Psoas muscle (tissue), 8 donors: ENCODE results near the gene KCNJ12. TPM values are rescaled to one million over a fixed set of nuclear protein-coding genes. Genes with fewer than 3 reads are reported as not detected.
A peak's percentile ranks its signal among the peaks of the same experiment; 100 is the strongest.

ENCODE experiments used
- ATAC-seq, 4 donors: fragments of 200-7000 bp; cut with Tn5 transposase; one replicate each; pipeline ENCODE4 v1.9.1; 2020; ENCODE audit warnings: moderate library complexity in 3 of 4, mild to moderate bottlenecking in 2 of 4
- DNase-seq, 2 donors: peaks; one replicate each; pipeline ENCODE4 v3.0.0-alpha.2; 2020
- H3K27ac ChIP-seq: fragments of 200-600 bp; one replicate; pipeline ENCODE4 v1.8.0; 2022
- H3K27me3 ChIP-seq, 3 donors: fragments of 200-600 bp in 1 of 3; one replicate each; pipeline versions ENCODE4 v1.6.1 to v1.8.0; 2013 to 2022; ENCODE audit warnings: low read length in 2 of 3, mild to moderate bottlenecking in 2 of 3, moderate library complexity in 1 of 3; ENCODE audit not compliant: insufficient read depth in 3 of 3
- H3K36me3 ChIP-seq, 2 donors: fragments of 200-600 bp in 1 of 2; one replicate each; pipeline versions ENCODE4 v1.6.1 to v1.8.0; 2013 to 2022; ENCODE audit warnings: low read depth in 1 of 2, mild to moderate bottlenecking in 1 of 2, moderate library complexity in 1 of 2; ENCODE audit not compliant: insufficient read depth in 1 of 2
- H3K4me1 ChIP-seq: fragments of 200-600 bp; one replicate; pipeline ENCODE4 v1.8.0; 2022
- H3K4me3 ChIP-seq: fragments of 200-600 bp; one replicate; pipeline ENCODE4 v1.8.0; 2022; ENCODE audit warnings: mild to moderate bottlenecking
- H3K9me3 ChIP-seq: fragments of 200-600 bp; one replicate; pipeline ENCODE4 v1.8.0; 2022
- CTCF ChIP-seq: fragments of 200-600 bp; IDR thresholded peaks from one replicate; pipeline ENCODE4 v1.8.0; 2022; ENCODE audit warnings: antibody characterized with exemption
- WGBS, 3 donors: extraction: QIAGEN DNeasy Blood & Tissue Kit; methylation state at CpG; one replicate each; pipeline versions ENCODE4 v1.1.6 to v1.1.7; 2013; 5-methylcytosine and 5-hydroxymethylcytosine counted together
- intact Hi-C, 2 donors: fragments of 100-400 bp; cut with DNase I; formaldehyde crosslinking; loops; one replicate each; pipeline versions ENCODE4 v1.11.0 to v1.14.2; 2022
- polyA plus RNA-seq, 3 donors: library from polyadenylated mRNA; stranded (reverse); fragments of 200-250 nt; gene quantifications; one replicate each; pipeline ENCODE4 v1.2.3, GENCODE V29; 2013
- total RNA-seq, 4 donors: library from RNA; stranded (reverse); fragmentation: NEBNext Ultra II Directional in 2 of 4; extraction: Animal tissue kit (Norgen Biotek cat#: 25700) in 2 of 4; gene quantifications; one replicate each; pipeline versions ENCODE4 v1.2.1 to v1.2.4, GENCODE V29; 2021 to 2023
- donor health status: healthy with polysubstance abuse.
- donor health status: DM: no; HTN: no; CAD: no; lungs with moderate emphysema.
- donor health status: Bipolar disorder and iron deficiency.
- donor health status: healthy.
- donor health status: DM: yes; HTN: yes; CAD: no.
- donor health status: DM: no; HTN: no; CAD: no.
- donor health status: DM: no; HTN: no; CAD: no.
- donor health status: DM: yes; HTN: yes; CAD: no.

KCNJ12 gene
- total and polyA plus RNA-seq, 7 donors, result 5.2 to 42.7 (median 19.3) TPM

- WGBS, 3 donors, result 93 to 94% (median 94%) methylated on average over 13 of the region's 13 CpGs
- H3K27ac ChIP-seq, result no peak overlapping the region
- ATAC-seq, result no peak
- H3K27me3 ChIP-seq, result no peaks in the 10 kb centered on the region
- no peaks in the 10 kb centered on the region for H3K4me1 ChIP-seq
- DNase-seq, result peak in 1 of 2 donors; percentile 31
- no peaks in the 10 kb centered on the region for H3K36me3 ChIP-seq
- intact Hi-C loops, result no loop called here
- H3K9me3 ChIP-seq, result no peaks in the 10 kb centered on the region
- TF ChIP-seq CTCF, result no peak
- no peak overlapping the region for H3K4me3 ChIP-seq
Measured at GRCh38 chr17:21354796-21355385, 21.3 kb upstream of the KCNJ12 start.

GRCh38 chr17:21355586-21355985 is 20.6 kb upstream of the KCNJ12 start:
- Histone ChIP-seq H3K36me3 (no peaks in the 10 kb centered on the region), H3K4me1 (no peaks in the 10 kb centered on the region), H3K4me3 (no peak overlapping the region), H3K27ac (no peak overlapping the region), H3K27me3 (no peaks in the 10 kb centered on the region), H3K9me3 (no peaks in the 10 kb centered on the region)
- intact Hi-C loops, result no loop called here
- WGBS, 3 donors, result 79 to 89% (median 85%) methylated on average over 12 of the region's 12 CpGs
- ATAC-seq (no peak), DNase-seq (peak in 1 of 2 donors; percentile 12)
- no peak for TF ChIP-seq CTCF

- intact Hi-C loops, result no loop called here
- no peak for TF ChIP-seq CTCF
- no peak overlapping the region for H3K4me3 ChIP-seq
- DNase-seq (no peak), ATAC-seq (no peak)
- no peaks in the 10 kb centered on the region for H3K27me3 ChIP-seq
- H3K36me3 ChIP-seq, result no peaks in the 10 kb centered on the region
- WGBS, 3 donors, result 96 to 98% (median 98%) methylated on average over 2 of the region's 2 CpGs
- H3K9me3 ChIP-seq, result no peaks in the 10 kb centered on the region
- H3K4me1 ChIP-seq, result no peaks in the 10 kb centered on the region
- no peak overlapping the region for H3K27ac ChIP-seq
Measured at GRCh38 chr17:21356537-21357127, 19.5 kb upstream of the KCNJ12 start.

- H3K4me3 ChIP-seq, result no peak overlapping the region
- ATAC-seq, result no peak
- WGBS, 3 donors, result 68 to 79% (median 69%) methylated on average over 5 of the region's 5 CpGs
Measured at GRCh38 chr17:21357281-21357680, 18.9 kb upstream of the KCNJ12 start.

More at GRCh38 chr17:21357281-21357680, 18.9 kb upstream of the KCNJ12 start:
- Histone ChIP-seq H3K27me3 (no peaks in the 10 kb centered on the region), H3K27ac (no peak overlapping the region), H3K4me1 (no peaks in the 10 kb centered on the region), H3K9me3 (no peaks in the 10 kb centered on the region), H3K36me3 (no peaks in the 10 kb centered on the region)
- no peak for TF ChIP-seq CTCF
- intact Hi-C loops, result no loop called here
- DNase-seq, result peak in 1 of 2 donors; percentile 16
